NB4 (cell line): ENCODE data around the gene CD209.

Experiments
- POLR2A ChIP-seq: IDR thresholded peaks from 2 replicates; pipeline ENCODE4 v1.6.1; 2011; ENCODE audit warnings: mild to moderate bottlenecking; ENCODE audit not compliant: insufficient read length; ENCODE audit errors: extremely low read depth
- TF ChIP-seq, protein P1 (sequence below): IDR thresholded peaks from one replicate; pipeline ENCODE4 v1.5.1; 2012; ENCODE audit warnings: low read depth, low read length
- TF ChIP-seq, protein P2 (sequence below): IDR thresholded peaks from 2 replicates; pipeline ENCODE4 v1.6.1; 2011; ENCODE audit warnings: low read depth, low read length

DNA sequence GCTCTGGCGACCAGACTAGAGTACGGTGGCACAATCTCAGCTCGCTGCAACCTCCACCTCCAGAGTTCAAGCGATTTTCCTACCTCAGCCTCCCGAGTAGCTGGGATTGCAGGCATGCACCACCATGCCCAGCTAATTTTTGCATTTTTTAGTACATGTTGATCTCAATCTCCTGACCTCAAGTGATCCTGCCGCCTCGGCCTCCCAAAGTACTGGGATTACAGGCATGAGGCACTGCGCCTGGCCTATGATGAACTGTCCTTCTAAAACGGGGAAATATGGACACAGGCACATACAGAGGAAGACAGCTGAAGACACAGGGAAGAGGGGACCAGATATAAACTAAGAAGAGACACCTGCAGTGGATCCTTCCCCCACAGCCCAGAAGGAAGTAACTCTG is 28.4 kb upstream of the CD209 start:
- TF ChIP-seq, protein P1, sequence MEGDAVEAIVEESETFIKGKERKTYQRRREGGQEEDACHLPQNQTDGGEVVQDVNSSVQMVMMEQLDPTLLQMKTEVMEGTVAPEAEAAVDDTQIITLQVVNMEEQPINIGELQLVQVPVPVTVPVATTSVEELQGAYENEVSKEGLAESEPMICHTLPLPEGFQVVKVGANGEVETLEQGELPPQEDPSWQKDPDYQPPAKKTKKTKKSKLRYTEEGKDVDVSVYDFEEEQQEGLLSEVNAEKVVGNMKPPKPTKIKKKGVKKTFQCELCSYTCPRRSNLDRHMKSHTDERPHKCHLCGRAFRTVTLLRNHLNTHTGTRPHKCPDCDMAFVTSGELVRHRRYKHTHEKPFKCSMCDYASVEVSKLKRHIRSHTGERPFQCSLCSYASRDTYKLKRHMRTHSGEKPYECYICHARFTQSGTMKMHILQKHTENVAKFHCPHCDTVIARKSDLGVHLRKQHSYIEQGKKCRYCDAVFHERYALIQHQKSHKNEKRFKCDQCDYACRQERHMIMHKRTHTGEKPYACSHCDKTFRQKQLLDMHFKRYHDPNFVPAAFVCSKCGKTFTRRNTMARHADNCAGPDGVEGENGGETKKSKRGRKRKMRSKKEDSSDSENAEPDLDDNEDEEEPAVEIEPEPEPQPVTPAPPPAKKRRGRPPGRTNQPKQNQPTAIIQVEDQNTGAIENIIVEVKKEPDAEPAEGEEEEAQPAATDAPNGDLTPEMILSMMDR, result no peak
- TF ChIP-seq POLR2A, result no peak
- TF ChIP-seq, protein P2, sequence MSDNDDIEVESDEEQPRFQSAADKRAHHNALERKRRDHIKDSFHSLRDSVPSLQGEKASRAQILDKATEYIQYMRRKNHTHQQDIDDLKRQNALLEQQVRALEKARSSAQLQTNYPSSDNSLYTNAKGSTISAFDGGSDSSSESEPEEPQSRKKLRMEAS, result no peak
